OCI-LY3 (cell line): Measurements from ENCODE around the gene GLRX.

Source experiments
- H2AFZ ChIP-seq: fragments of 200-600, 300-600 bp; shearing (Covaris generic); 2 replicates; pipeline ENCODE4 v1.6.0; 2014; ENCODE audit warnings: antibody characterized with exemption, low read depth, low read length
- H3K27ac ChIP-seq: fragments of 200-600, 300-600 bp; sonication (generic); 2 replicates; pipeline ENCODE4 v1.5.1; 2014; ENCODE audit warnings: mild to moderate bottlenecking, low read length, moderate library complexity, mixed read lengths
- H3K27me3 ChIP-seq: fragments of 200-600, 300-600 bp; sonication (generic); 2 replicates; pipeline ENCODE4 v1.6.1; 2014; ENCODE audit warnings: low read depth, low read length, mixed read lengths
- H3K36me3 ChIP-seq: fragments of 200-600, 300-600 bp; sonication (generic); replicated peaks from 2 replicates; pipeline ENCODE3; 2014; ENCODE audit warnings: low read depth, low read length, mixed read lengths
- H3K4me1 ChIP-seq: fragments of 300-600, 200-600 bp; sonication (generic); 2 replicates; pipeline ENCODE4 v1.6.1; 2014; ENCODE audit warnings: low read length, mixed read lengths
- H3K4me2 ChIP-seq: fragments of 200-600, 300-600 bp; sonication (generic); 2 replicates; pipeline ENCODE4 v1.6.1; 2014; ENCODE audit warnings: low read length, mixed read lengths
- H3K4me3 ChIP-seq: fragments of 300-600, 200-600 bp; sonication (generic); 2 replicates; pipeline ENCODE4 v1.5.1; 2014; ENCODE audit warnings: antibody characterized with exemption, mild to moderate bottlenecking, low read length, moderate library complexity
- H3K79me2 ChIP-seq: fragments of 300-600, 200-600 bp; shearing (Covaris generic); 2 replicates; pipeline ENCODE4 v1.6.1; 2014; ENCODE audit warnings: mild to moderate bottlenecking, low read length, mixed read lengths
- H3K9ac ChIP-seq: fragments of 300-600, 200-600 bp; shearing (Covaris generic); 2 replicates; pipeline ENCODE4 v1.6.0; 2014; ENCODE audit warnings: mild to moderate bottlenecking, low read length, moderate library complexity
- H3K9me3 ChIP-seq: fragments of 200-600, 300-600 bp; shearing (Covaris generic); 2 replicates; pipeline ENCODE4 v1.6.1; 2014; ENCODE audit warnings: low read length, mixed read lengths; ENCODE audit not compliant: insufficient read depth
- H4K20me1 ChIP-seq: fragments of 200-600, 300-600 bp; sonication (generic); 2 replicates; pipeline ENCODE4 v1.6.1; 2016; ENCODE audit warnings: low read length, mixed read lengths; ENCODE audit not compliant: insufficient read depth
- EZH2phosphoT487 ChIP-seq: fragments of 200-600 bp; shearing (Covaris generic); IDR thresholded peaks from 2 replicates; pipeline ENCODE4 v1.6.1; 2018; ENCODE audit warnings: antibody characterized with exemption, mixed run types, low read depth
- TF ChIP-seq, protein P1 (sequence below): fragments of 200-600, 300-600 bp; sonication (generic); IDR thresholded peaks from 2 replicates; pipeline ENCODE4 v1.5.1; 2014; ENCODE audit warnings: antibody characterized with exemption, low read length, low read depth

Gene GLRX

DNA sequence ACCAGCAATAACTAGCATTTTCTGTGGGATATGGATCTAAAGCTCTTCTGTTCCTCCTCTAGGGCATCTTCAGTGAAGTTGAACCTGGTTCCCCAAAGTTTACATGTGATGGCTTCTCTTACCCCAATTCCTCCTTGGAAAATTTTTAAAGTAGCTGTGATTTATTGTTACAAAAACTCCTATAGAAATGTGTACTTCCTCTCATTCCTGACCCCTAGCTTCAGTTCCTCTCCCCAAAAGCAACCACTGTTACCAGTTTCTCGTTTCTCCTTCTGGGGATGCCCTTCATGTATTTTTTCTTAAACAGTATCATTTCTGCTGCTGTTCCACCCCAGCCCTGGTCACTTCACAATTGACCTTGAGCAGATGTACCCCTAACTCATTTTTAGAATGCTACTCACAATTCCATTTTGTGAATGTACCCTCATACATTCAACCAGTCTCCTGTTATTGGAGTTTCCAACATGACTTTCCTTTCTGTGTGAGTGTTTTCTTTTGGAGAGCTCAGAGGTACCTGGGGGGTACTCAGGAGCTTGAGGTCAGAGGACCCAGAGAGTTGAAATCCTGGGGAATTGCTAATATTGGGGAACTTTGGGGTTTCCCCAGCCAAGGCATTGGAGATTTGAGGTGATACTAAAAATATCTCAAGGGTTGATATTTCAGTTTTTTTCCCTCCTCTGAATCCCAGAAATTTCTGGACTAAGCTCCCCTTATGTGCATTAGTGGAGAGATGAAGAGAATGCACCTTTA, 18.6 kb upstream of the GLRX start:
- TF ChIP-seq, protein P1, sequence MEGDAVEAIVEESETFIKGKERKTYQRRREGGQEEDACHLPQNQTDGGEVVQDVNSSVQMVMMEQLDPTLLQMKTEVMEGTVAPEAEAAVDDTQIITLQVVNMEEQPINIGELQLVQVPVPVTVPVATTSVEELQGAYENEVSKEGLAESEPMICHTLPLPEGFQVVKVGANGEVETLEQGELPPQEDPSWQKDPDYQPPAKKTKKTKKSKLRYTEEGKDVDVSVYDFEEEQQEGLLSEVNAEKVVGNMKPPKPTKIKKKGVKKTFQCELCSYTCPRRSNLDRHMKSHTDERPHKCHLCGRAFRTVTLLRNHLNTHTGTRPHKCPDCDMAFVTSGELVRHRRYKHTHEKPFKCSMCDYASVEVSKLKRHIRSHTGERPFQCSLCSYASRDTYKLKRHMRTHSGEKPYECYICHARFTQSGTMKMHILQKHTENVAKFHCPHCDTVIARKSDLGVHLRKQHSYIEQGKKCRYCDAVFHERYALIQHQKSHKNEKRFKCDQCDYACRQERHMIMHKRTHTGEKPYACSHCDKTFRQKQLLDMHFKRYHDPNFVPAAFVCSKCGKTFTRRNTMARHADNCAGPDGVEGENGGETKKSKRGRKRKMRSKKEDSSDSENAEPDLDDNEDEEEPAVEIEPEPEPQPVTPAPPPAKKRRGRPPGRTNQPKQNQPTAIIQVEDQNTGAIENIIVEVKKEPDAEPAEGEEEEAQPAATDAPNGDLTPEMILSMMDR, result no peak
- TF ChIP-seq EZH2phosphoT487, result no peak
- Histone ChIP-seq H3K4me2 (peak overlapping the region; percentile 60), H3K79me2 (no peaks in the 10 kb centered on the region), H3K27me3 (no peaks in the 10 kb centered on the region), H3K36me3 (no peaks in the 10 kb centered on the region), H4K20me1 (no peaks in the 10 kb centered on the region), H3K9ac (no peak overlapping the region), H3K9me3 (no peaks in the 10 kb centered on the region), H2AFZ (no peak overlapping the region), H3K27ac (no peak overlapping the region), H3K4me3 (no peak overlapping the region), H3K4me1 (peaks cover 37% of the 10 kb centered on the region)

DNA sequence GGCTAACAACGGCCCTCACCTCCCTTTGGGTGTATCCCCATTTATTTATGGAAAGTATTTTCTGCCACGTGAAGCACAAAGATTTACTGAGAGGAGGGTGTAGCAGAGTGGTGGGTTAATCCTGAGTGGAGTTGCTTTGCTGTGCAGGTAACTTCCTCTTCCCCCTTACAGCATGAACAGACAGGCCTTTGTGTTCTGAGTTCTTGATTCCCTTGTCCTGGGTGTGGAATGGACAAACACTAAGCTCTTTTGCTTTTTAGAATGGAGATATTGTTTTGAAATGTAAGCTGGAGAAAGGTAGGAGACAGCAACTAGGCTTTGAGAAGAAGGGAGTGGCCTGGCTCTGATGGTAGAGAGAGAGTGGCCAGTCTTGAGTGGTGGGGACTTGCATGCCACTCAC, 17.1 kb upstream of the GLRX start:
- peaks cover 46% of the 10 kb centered on the region for H3K4me1 ChIP-seq

DNA sequence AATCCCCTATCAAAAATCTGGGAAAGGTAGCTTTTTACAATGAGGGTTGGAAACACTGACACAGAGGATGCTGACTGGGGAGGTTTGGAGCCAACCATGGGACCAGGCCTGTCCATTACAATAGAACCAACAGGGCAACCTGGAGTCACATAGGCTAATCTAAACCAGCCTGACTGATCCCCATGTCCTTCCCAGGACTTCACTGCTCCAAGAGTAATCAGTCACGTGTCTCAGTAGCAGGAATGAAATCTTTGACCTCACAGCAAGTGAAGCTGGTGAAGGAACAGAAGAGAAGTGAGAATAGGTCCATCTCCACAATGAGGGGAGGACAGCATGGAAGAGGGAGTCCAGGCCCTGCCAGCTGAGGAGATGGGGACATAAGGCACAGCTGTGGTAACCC, 16.0 kb upstream of the GLRX start:
- Histone ChIP-seq H3K4me2 (no peak overlapping the region), H3K27me3 (no peaks in the 10 kb centered on the region), H3K9ac (no peak overlapping the region), H3K9me3 (no peaks in the 10 kb centered on the region), H3K27ac (no peak overlapping the region), H2AFZ (no peak overlapping the region), H3K79me2 (no peaks in the 10 kb centered on the region), H3K4me3 (no peak overlapping the region), H3K4me1 (peaks cover 53% of the 10 kb centered on the region), H3K36me3 (no peaks in the 10 kb centered on the region), H4K20me1 (no peaks in the 10 kb centered on the region)
- TF ChIP-seq, protein P1, result no peak
- TF ChIP-seq EZH2phosphoT487, result no peak

More for the DNA sequence above, 17.1 kb upstream of the GLRX start:
- Histone ChIP-seq H3K27me3 (no peaks in the 10 kb centered on the region), H3K9ac (no peak overlapping the region), H3K9me3 (no peaks in the 10 kb centered on the region), H4K20me1 (no peaks in the 10 kb centered on the region), H2AFZ (no peak overlapping the region), H3K36me3 (no peaks in the 10 kb centered on the region), H3K79me2 (no peaks in the 10 kb centered on the region), H3K4me2 (no peak overlapping the region), H3K27ac (no peak overlapping the region), H3K4me3 (no peak overlapping the region)
- no peak for TF ChIP-seq EZH2phosphoT487

DNA sequence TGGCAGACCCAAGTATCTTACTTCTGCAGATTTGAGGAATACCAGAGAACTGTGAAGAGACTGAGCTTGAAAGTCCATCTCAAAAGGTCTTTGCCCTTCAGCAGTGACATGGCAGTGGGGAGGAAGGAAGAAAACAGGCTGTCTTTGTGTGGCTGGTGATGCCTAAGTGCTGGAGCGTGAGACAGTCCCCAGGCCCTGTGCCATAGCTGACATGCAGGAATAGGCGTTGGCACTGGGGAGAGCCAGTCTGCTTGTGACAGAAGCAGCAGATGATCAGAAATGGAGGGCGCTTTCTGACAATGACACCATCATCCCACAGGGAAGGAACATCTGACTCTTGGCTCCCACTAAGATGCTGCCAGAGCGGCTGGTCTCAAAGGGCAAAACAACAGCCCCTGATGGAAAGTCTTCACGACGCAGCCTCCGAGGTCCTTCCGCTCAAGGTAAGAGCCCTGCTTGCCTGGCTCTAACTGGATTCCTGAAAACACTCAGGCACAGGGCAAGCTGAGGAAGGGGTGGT, 15.5 kb upstream of the GLRX start:
- Histone ChIP-seq H2AFZ (no peak overlapping the region), H3K27me3 (no peaks in the 10 kb centered on the region), H3K4me1 (peaks cover 54% of the 10 kb centered on the region), H3K4me3 (no peak overlapping the region), H3K9ac (no peak overlapping the region), H3K4me2 (no peak overlapping the region), H3K27ac (no peak overlapping the region), H3K9me3 (no peaks in the 10 kb centered on the region), H4K20me1 (no peaks in the 10 kb centered on the region), H3K79me2 (no peaks in the 10 kb centered on the region), H3K36me3 (no peaks in the 10 kb centered on the region)
- TF ChIP-seq, protein P1, result no peak
- no peak for TF ChIP-seq EZH2phosphoT487
